Stimulated activated CD4-positive, alpha-beta T cell treated with anti-CD3 and anti-CD28 coated beads, Interleukin-4, amount 100 ng/mL, for 24 hours (primary cell): ENCODE data around the gene TPK1.

ENCODE experiments used
- DNase-seq: peaks from one replicate; pipeline ENCODE4 v3.0.0-alpha.2; 2020

TPK1 gene

GRCh38 chr7:144835652-144836544, at the start of gene TPK1:
TSS of gene TPK1 (minus strand) at chr7:144836053. CDS start at chr7:144835602, 451 bp downstream.
- DNase-seq, result peak; percentile 89

- DNase-seq, result no peak
Measured at GRCh38 chr7:144885478-144885877, 49.6 kb upstream of the TPK1 start.

- no peak for DNase-seq
Measured at GRCh38 chr7:144884896-144885295, 49.0 kb upstream of the TPK1 start.

- DNase-seq, result no peak
Measured at GRCh38 chr7:144873316-144873845, 37.5 kb upstream of the TPK1 start.

GRCh38 chr7:144869082-144869481, 33.2 kb upstream of the TPK1 start:
- DNase-seq, result no peak

- no peak for DNase-seq
Measured at GRCh38 chr7:144866189-144866588, 30.3 kb upstream of the TPK1 start.

- DNase-seq, result no peak
Measured at GRCh38 chr7:144863320-144863647, 27.4 kb upstream of the TPK1 start.

- DNase-seq, result no peak
Measured at GRCh38 chr7:144862612-144863319, 26.9 kb upstream of the TPK1 start.

GRCh38 chr7:144859739-144860138, 23.9 kb upstream of the TPK1 start:
- no peak for DNase-seq

- no peak for DNase-seq
Measured at GRCh38 chr7:144857463-144857862, 21.6 kb upstream of the TPK1 start.

- DNase-seq, result no peak
Measured at GRCh38 chr7:144854839-144855424, 19.1 kb upstream of the TPK1 start.

GRCh38 chr7:144853542-144853941, 17.7 kb upstream of the TPK1 start:
- DNase-seq, result no peak

- no peak for DNase-seq
Measured at GRCh38 chr7:144848078-144848477, 12.2 kb upstream of the TPK1 start.

GRCh38 chr7:144842377-144842851, 6.6 kb upstream of the TPK1 start:
- DNase-seq, result no peak

- DNase-seq, result no peak
Measured at GRCh38 chr7:144836545-144836842, 641 bp upstream of the TPK1 start.

GRCh38 chr7:144835155-144835611, 670 bp downstream of the TPK1 start:
- peak; percentile 51 for DNase-seq

GRCh38 chr7:144834641-144835144, 1.2 kb downstream of the TPK1 start:
- peak; percentile 51 for DNase-seq

- no peak for DNase-seq
Measured at GRCh38 chr7:144830811-144831210, 5.0 kb downstream of the TPK1 start.

GRCh38 chr7:144830024-144830785, 5.6 kb downstream of the TPK1 start:
- no peak for DNase-seq

GRCh38 chr7:144827621-144828020, 8.2 kb downstream of the TPK1 start:
- DNase-seq, result no peak

GRCh38 chr7:144826208-144826607, 9.6 kb downstream of the TPK1 start:
- DNase-seq, result no peak

GRCh38 chr7:144824360-144824759, 11.5 kb downstream of the TPK1 start:
- no peak for DNase-seq

- no peak for DNase-seq
Measured at GRCh38 chr7:144822223-144822622, 13.6 kb downstream of the TPK1 start.
